PC-3 (cell line): ENCODE measurements around the gene BASP1. TPM values are rescaled to one million over a fixed set of nuclear protein-coding genes. Genes with fewer than 3 reads are reported as not detected.

Source experiments
- ATAC-seq: fragments of 200-7000 bp; cut with Tn5 transposase; 2 replicates; pipeline ENCODE4 v1.9.1; 2020; ENCODE audit warnings: mild to moderate bottlenecking, moderate library complexity
- BruUV-seq: library from RNA; stranded (reverse); fragments of 400-500 nt; replicated peaks from 2 replicates; lab custom pipeline; 2021; lab: Mats Ljungman, UMichigan
- CTCF ChIA-PET: fragments of 300-600 bp; sonication (Branson Sonifier 250); formaldehyde crosslinking; loops from one replicate; lab custom pipeline; 2022; ENCODE audit warnings: antibody characterized with exemption; lab: Charles Lee
- POLR2A ChIA-PET: fragments of 300-600 bp; sonication (Branson Sonifier 250); formaldehyde crosslinking; loops from one replicate; lab custom pipeline; 2022; ENCODE audit warnings: antibody characterized with exemption; ENCODE audit not compliant: unreplicated experiment; lab: Charles Lee
- DNase-seq: peaks from one replicate; pipeline ENCODE4 v3.0.0-alpha.2; 2015
- H2AFZ ChIP-seq: fragments of 300-600 bp; sonication (generic); 2 replicates; pipeline ENCODE4 v1.6.0; 2016; ENCODE audit warnings: antibody characterized with exemption, low read length
- H3F3A ChIP-seq: fragments of 300-600 bp; sonication (generic); one replicate; pipeline ENCODE4 v1.6.0; 2017; ENCODE audit warnings: antibody characterized with exemption, low read length, control low read depth, mild to moderate bottlenecking; ENCODE audit not compliant: unreplicated experiment
- H3K27ac ChIP-seq: fragments of 300-600 bp; sonication (generic); 2 replicates; pipeline ENCODE4 v1.5.1; 2016; ENCODE audit warnings: mild to moderate bottlenecking, low read length
- H3K27me3 ChIP-seq: fragments of 300-600 bp; sonication (generic); 2 replicates; pipeline ENCODE4 v1.6.1; 2016; ENCODE audit warnings: low read length, mixed read lengths
- H3K36me3 ChIP-seq: fragments of 300-600 bp; sonication (generic); 2 replicates; pipeline ENCODE4 v1.6.1; 2016; ENCODE audit warnings: low read depth, mixed run types, low read length, mixed read lengths
- H3K4me1 ChIP-seq: fragments of 300-600 bp; sonication (generic); 2 replicates; pipeline ENCODE4 v1.5.1; 2016; ENCODE audit warnings: low read length; ENCODE audit not compliant: insufficient read depth
- H3K4me2 ChIP-seq: fragments of 300-600 bp; sonication (generic); 2 replicates; pipeline ENCODE4 v1.6.0; 2016; ENCODE audit warnings: low read length
- H3K4me3 ChIP-seq: fragments of 300-600 bp; sonication (generic); 2 replicates; pipeline ENCODE4 v1.5.1; 2016; ENCODE audit warnings: mild to moderate bottlenecking, low read length, mixed read lengths
- H3K79me2 ChIP-seq: fragments of 300-600 bp; sonication (generic); 2 replicates; pipeline ENCODE4 v1.6.1; 2017; ENCODE audit warnings: low read length, mixed read lengths
- H3K9ac ChIP-seq: fragments of 300-600 bp; sonication (generic); 2 replicates; pipeline ENCODE4 v1.6.0; 2016; ENCODE audit warnings: mild to moderate bottlenecking, low read length
- H3K9me2 ChIP-seq: fragments of 300-600 bp; sonication (generic); replicated peaks from 2 replicates; pipeline ENCODE4 v1.6.1; 2016; ENCODE audit warnings: mixed run types, low read length, mixed read lengths
- H3K9me3 ChIP-seq: fragments of 300-600 bp; sonication (generic); 2 replicates; pipeline ENCODE4 v1.6.1; 2016; ENCODE audit warnings: low read length, mixed read lengths
- H4K20me1 ChIP-seq: fragments of 300-600 bp; sonication (generic); 2 replicates; pipeline ENCODE4 v1.6.1; 2016; ENCODE audit warnings: low read length, mixed read lengths
- EZH2 ChIP-seq: fragments of 300-600 bp; sonication (generic); IDR thresholded peaks from one replicate; pipeline ENCODE4 v1.6.1; 2017; ENCODE audit warnings: antibody characterized with exemption, mild to moderate bottlenecking, low read length; ENCODE audit not compliant: unreplicated experiment
- EZH2phosphoT487 ChIP-seq: fragments of 300-600 bp; sonication (generic); IDR thresholded peaks from 2 replicates; pipeline ENCODE4 v1.6.1; 2018; ENCODE audit warnings: mild to moderate bottlenecking, antibody characterized with exemption, low read length, borderline replicate concordance
- intact Hi-C: fragments of 100-400 bp; cut with micrococcal nuclease; formaldehyde crosslinking; loops from 2 replicates; pipeline ENCODE4 v1.9.0; 2023
- total RNA-seq: library from RNA; depleted of rRNA; stranded (reverse); fragments of >200 nt; gene quantifications from 2 replicates; pipeline ENCODE4 v1.2.3, GENCODE V29; 2014
- TF ChIP-seq, protein P1 (sequence below): fragments of 300-600 bp; sonication (generic); conservative IDR thresholded peaks from 2 replicates; pipeline ENCODE4 v1.5.1; 2017; ENCODE audit warnings: antibody characterized with exemption, low read depth, mild to moderate bottlenecking, low read length

BASP1 gene
- total RNA-seq, 1 experiment from 2014 or later: 169 TPM

DNA sequence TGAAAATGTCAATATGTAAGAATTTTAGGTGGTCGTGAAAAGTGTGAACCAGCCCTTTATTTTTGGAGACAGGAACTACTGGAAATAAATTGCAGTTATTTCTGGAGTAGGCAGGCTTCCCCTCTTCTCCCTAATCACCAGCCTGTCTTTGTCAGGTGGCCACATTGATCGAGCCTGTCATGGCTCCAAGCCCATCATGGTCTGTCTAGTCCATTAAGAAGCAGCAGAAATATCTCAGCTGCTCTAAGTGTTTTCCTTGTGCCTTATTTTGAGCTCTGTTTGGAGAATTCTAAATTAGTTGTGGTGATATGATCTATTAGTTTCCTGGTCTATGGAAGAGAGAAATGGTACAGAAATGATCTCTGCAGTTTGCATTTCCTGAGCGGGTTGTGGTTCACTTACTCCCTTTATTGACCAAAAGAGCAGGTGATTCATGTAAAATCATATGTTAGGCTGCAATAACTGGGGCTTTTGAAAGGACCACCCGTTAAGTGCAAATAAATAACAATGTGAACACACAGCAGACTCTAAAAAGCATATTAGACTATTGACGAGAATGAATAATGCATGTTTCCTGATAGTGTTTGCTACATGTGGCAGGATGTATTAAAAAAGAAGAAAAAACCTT is 42.3 kb downstream of the BASP1 start:
- H3K9me2 ChIP-seq: no peaks in the 10 kb centered on the region
- peaks cover 52% of the 10 kb centered on the region for H3K36me3 ChIP-seq
- H3K4me1 ChIP-seq: peaks cover 55% of the 10 kb centered on the region
- H3K9ac ChIP-seq: no peak overlapping the region
- 0 out of 2 replicates have a peak overlapping the region, but pooled peaks have one; percentile 1 for H3K27ac ChIP-seq
- H3F3A ChIP-seq: peaks cover 5% of the 10 kb centered on the region
- intact Hi-C loops: loop anchor here (5.0 to 10.0 kb wide), 3 partner anchors 42 to 115 kb away; partner anchors contain the start of gene BASP1
- ATAC-seq (no peak; the same call in 1 of the 2 replicates), DNase-seq (no peak)
- no peaks in the 10 kb centered on the region for H3K27me3 ChIP-seq
- no peak overlapping the region; the same call in 1 of the 2 replicates for H3K4me3 ChIP-seq
- POLR2A ChIA-PET: no interaction called here
- CTCF ChIA-PET: no interaction called here
- no TSS peak for BruUV-seq
- H3K4me2 ChIP-seq: no peak overlapping the region
- peaks cover 93% of the 10 kb centered on the region for H3K79me2 ChIP-seq
- peaks cover 14% of the 10 kb centered on the region for H3K9me3 ChIP-seq
- no peak for TF ChIP-seq EZH2phosphoT487
- no peak for TF ChIP-seq EZH2
- TF ChIP-seq, protein P1, sequence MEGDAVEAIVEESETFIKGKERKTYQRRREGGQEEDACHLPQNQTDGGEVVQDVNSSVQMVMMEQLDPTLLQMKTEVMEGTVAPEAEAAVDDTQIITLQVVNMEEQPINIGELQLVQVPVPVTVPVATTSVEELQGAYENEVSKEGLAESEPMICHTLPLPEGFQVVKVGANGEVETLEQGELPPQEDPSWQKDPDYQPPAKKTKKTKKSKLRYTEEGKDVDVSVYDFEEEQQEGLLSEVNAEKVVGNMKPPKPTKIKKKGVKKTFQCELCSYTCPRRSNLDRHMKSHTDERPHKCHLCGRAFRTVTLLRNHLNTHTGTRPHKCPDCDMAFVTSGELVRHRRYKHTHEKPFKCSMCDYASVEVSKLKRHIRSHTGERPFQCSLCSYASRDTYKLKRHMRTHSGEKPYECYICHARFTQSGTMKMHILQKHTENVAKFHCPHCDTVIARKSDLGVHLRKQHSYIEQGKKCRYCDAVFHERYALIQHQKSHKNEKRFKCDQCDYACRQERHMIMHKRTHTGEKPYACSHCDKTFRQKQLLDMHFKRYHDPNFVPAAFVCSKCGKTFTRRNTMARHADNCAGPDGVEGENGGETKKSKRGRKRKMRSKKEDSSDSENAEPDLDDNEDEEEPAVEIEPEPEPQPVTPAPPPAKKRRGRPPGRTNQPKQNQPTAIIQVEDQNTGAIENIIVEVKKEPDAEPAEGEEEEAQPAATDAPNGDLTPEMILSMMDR: no peak
- H4K20me1 ChIP-seq: no peaks in the 10 kb centered on the region
- H2AFZ ChIP-seq: no peak overlapping the region

DNA sequence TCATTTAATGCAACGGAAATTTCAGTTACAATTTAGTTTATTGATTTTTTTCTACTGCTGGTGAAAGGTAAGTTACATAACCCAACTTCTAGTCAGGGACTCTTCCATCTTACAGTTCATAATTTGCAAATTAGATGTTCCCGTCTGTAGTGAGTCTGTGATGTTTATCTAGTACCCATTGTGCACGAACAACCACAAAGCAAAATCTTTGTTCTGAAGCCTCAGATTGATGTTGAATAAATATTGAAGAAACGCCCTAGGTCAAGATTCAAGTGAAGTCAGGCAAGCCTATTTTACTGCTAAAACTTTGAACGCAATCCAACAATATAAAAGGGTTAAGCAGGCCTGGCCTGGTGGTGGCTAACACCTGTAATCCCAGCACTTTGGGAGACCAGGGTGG is 43.1 kb downstream of the BASP1 start:
- DNase-seq: no peak
- Histone ChIP-seq H3F3A (peaks cover 5% of the 10 kb centered on the region), H3K36me3 (peaks cover 52% of the 10 kb centered on the region), H3K27ac (no peak overlapping the region), H3K79me2 (peaks cover 93% of the 10 kb centered on the region), H2AFZ (no peak overlapping the region), H3K9ac (no peak overlapping the region), H3K9me3 (peaks cover 14% of the 10 kb centered on the region), H3K4me2 (no peak overlapping the region), H3K9me2 (no peaks in the 10 kb centered on the region), H3K4me1 (peaks cover 47% of the 10 kb centered on the region), H3K4me3 (no peak overlapping the region), H3K27me3 (no peaks in the 10 kb centered on the region), H4K20me1 (no peaks in the 10 kb centered on the region)
- no TSS peak for BruUV-seq
- TF ChIP-seq EZH2 (no peak), EZH2phosphoT487 (no peak)
- TF ChIP-seq, protein P1: no peak
- ChIA-PET CTCF (no interaction called here), POLR2A (no interaction called here)
- intact Hi-C loops: no loop called here
- no peak for ATAC-seq

DNA sequence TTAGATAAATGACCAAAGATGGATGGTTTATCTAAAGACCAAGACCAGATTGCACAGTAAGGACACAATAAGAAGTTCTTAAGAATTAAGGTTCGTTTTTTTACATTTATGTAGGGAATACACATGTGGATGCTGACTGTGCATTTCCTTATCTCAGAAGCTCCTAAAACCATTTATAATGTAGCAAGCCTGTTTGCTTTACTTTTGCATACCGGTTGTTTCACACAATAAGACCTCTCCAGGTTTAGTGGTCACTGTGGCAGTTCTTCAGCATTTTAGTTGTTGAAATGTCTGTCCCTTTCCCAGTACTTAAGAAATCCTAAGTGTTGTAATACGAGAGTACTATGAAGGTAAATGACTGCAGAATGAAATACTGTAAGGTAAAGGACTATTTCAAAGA is 43.6 kb downstream of the BASP1 start:
- Histone ChIP-seq H3K79me2 (peaks cover 93% of the 10 kb centered on the region), H3K9me3 (peaks cover 14% of the 10 kb centered on the region), H3K27me3 (no peaks in the 10 kb centered on the region), H3K9ac (no peak overlapping the region), H3K9me2 (no peaks in the 10 kb centered on the region), H3K27ac (no peak overlapping the region), H3K4me3 (no peak overlapping the region), H3K4me1 (peaks cover 41% of the 10 kb centered on the region), H3K4me2 (no peak overlapping the region), H4K20me1 (no peaks in the 10 kb centered on the region), H3F3A (peaks cover 5% of the 10 kb centered on the region), H3K36me3 (peaks cover 48% of the 10 kb centered on the region), H2AFZ (no peak overlapping the region)
- DNase-seq (no peak), ATAC-seq (no peak)
- TF ChIP-seq, protein P1: no peak
- no peak for TF ChIP-seq EZH2
- no peak for TF ChIP-seq EZH2phosphoT487
- no TSS peak for BruUV-seq
- POLR2A ChIA-PET: no interaction called here
- CTCF ChIA-PET: no interaction called here
- intact Hi-C loops: no loop called here
